Stimulated activated CD8-positive, alpha-beta memory T cell treated with anti-CD3 and anti-CD28 coated beads, Interleukin-15, amount 100 ng/mL, for 48 hours (primary cell): ENCODE data around the gene VDAC2.
"Not testable (repeated sequence)": the region's sequence is repeated elsewhere in the genome, so short reads cannot be mapped to it uniquely, and the experiment has no call there.

Source experiments
- DNase-seq, 2 donors: peaks; one replicate each; pipeline ENCODE4 v3.0.0-alpha.2; 2020; ENCODE audit warnings: low read depth in 2 of 2

Gene VDAC2, protein sequence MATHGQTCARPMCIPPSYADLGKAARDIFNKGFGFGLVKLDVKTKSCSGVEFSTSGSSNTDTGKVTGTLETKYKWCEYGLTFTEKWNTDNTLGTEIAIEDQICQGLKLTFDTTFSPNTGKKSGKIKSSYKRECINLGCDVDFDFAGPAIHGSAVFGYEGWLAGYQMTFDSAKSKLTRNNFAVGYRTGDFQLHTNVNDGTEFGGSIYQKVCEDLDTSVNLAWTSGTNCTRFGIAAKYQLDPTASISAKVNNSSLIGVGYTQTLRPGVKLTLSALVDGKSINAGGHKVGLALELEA

DNA sequence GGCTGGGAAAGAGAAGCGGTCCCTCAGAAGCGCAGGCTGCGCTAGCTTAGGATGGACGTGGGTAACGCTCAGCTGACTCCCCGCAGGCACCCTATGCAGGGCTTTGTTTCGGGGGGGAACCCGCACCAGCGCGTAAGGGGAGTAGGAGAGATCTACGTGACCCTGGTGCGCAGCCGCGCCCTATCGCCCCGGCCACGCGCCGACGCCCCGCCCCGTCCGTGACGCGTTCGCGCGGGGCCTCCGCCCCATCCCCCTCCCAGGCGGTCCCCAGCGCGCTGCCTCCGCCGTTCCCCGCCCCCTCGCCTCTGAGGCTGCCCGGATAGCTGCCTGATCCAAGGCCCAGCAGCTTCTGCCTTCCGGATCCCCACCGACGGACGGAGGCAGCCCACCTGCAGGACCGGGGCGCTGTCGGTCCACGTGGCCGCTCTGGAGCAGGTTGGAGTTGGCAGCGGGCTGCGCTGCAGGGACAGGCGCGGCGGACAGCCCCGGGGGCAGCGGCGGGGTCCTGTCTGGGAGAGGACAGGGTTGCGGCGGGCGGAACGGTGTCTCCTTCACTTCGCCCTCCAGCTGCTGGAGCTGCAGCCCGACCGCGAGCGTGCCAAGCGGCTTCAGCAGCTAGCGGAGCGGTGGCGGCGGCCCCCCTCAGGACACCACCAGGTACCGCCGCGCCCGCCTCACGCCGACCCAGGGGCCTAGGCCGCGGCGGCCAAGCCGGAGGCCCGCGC is at the start of gene VDAC2:
VDAC2 (plus strand) TSS at position 515 of the 725 bp plus-strand sequence. CDS start 363 bp downstream, outside the sequence.
- peak; percentile 91 for DNase-seq

DNA sequence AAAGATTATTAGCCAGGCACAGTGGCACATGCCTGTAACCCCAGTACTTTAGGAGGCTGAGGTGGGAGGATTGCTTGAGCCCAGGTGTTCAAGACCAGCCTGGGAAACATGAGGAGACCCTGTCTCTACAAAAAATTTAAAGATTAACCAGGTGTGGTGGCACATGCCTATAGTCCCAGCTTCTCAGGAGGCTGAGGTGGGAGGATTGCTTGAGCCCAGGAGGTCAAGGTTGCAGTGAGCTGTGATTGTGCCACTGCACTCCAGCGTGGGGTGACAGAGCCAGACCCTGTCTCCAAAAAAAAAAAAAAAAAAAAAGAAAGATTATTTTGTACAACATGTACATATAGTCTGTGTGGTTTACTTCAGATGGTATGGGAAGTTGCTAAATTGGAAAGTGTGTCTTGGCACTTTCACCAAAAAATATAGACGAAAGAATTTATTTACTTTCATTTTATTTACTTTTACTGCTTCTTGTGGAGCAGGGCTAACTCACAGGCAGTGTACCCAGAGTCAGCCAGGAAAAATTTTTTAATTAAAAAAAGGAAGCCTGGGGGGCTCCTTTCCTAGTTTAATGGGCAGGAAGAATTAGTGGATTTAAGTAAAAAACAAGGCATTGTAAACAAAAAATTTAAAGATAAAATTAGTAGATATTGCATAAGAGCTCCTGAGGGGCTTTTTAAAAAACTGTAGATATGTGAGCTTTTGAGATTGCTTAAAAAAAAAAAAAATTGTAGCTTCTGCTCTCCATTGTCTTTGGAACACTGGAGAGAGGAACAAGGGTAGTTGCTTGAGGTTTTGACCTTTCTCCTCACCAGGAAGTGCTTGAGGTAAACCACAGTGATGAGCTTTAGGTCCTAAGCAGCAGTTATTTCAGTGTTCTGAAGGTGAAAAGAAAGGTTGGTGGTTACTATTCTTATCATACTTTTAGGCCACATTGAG is 44.6 kb upstream of the VDAC2 start:
- no peak for DNase-seq

DNA sequence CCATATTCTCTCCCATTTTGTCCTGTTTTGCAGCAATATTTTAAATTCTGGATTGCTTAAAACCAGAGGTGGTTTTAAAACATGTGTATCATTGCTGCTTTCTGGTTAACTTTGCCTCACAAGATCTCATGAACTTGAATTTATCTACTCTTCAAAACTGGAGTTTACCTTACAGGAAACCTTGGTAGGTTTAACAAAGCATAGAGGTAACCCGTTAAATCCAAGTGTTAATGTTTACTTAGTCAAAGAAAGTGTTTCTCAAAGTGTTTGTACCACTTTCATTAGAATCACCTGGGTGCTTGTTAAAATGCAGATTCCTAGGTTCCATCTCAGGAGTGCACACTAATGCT is 44.0 kb upstream of the VDAC2 start:
- DNase-seq, result no peak

DNA sequence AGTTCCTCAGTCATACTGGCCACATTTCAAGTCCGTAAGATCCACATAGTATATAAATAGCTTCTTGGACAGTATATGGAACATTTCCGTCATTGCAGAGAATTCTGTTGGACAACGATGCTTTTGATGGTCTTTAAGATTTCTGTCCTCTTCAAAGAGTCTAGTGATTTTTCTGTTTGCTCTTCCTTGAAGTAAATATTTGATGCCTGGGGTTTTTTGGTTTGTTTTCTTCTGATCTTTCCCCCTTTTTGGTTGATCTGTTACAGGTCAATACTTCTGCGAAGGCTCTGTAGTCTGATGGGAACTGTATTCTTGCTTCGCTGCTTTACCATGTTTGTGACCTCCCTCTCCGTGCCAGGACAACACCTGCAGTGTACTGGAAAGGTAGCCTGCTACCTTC is 42.3 kb upstream of the VDAC2 start:
- no peak for DNase-seq

DNA sequence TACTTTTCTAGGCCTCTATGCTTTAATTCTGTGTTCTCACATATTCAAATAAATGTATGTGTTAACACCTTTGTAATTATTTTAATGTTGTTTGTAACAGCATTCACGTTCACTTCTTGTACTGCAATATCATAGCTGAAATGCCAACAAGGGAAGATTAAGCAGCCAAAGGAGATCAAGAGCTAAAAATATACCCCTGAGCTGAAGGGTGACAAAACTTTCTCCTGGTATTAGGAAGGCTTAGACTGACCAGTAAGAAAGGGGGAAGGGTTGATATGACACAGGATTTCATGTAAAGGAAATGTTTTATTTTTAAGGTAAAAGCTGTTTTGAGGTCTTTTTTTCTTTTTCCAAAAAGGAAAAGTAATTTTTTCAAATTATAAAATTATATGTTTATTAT is 40.4 kb upstream of the VDAC2 start:
- no peak for DNase-seq

DNA sequence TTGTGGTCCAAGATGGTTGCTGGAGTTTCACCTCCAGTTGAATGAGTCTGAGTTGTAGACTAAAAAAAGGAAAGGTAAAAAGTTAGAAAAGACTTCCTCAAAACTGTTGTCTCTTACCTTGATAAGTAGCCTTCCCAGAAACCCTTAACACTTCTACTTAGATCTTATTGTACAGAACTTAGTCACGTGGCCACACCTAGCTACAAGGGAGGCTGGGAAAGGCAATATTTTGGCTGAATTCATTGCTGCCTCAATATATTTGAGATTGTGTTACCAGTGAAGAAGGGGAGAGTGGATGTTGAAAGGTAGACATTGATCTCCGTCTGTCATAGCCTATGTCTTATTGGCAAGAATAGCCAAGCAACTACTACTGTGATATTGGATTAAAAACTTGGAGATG is 35.5 kb upstream of the VDAC2 start:
- no peak for DNase-seq

DNA sequence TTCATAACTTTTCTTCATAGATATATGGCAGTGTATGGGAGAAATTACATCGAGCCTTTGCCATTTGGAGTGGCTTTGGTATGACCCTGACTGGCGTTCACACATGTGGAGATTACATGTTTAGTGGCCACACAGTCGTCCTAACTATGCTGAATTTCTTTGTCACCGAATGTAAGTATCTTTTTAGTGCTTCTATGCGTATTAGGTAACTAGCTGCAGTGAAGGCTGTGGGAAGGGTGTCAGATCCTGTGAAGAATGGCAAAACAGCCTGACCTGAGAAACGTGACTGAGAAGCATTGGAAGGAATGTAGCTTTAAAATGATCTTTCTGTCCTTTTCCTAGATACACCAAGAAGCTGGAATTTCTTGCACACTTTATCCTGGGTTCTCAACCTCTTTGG is 34.5 kb upstream of the VDAC2 start:
- no peak for DNase-seq

DNA sequence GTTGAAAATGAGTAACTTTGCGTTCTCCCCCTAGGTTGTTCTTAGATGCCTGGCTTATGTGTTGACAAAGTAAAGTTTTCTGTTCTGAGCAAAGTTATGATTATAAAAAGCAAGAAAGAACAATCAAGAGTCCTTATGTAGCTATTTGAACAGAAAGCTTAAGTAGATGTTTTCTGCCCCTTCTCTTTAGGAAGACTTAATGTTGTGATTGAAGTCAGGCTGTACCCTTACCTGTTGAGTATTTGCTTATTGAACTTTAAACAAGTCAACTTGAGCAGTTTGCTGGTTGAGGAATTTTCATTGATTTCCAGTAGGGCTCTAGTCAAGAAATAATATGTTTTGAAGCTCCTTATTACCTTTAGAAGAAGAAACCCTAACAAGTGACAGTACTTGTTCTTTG is 33.9 kb upstream of the VDAC2 start:
- DNase-seq, result no peak

DNA sequence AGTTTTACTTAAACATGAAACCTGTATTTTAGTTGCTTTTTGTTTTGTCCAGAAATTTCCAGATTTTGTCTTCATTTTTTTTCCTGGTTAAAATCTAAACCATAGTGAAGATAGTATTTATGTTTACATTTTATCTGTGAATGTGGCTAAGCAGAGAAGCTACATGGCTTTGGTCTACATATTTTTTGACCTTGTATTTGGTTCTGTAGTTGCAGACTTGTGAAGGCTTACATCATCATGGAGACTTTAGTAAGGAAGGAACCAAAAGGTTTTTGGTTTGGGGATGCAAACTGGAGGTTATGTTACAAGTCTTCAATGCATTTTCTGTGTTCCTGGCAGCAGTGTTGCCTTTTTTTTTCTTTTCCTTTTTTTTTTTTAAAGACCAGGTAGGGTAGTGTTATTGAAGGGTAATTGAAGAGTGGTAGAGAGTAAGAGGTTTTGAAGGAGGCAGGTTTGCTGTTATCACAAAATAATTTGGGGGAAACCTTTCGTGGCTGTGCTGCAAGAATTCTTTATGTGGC is 30.9 kb upstream of the VDAC2 start:
- DNase-seq, result no peak

DNA sequence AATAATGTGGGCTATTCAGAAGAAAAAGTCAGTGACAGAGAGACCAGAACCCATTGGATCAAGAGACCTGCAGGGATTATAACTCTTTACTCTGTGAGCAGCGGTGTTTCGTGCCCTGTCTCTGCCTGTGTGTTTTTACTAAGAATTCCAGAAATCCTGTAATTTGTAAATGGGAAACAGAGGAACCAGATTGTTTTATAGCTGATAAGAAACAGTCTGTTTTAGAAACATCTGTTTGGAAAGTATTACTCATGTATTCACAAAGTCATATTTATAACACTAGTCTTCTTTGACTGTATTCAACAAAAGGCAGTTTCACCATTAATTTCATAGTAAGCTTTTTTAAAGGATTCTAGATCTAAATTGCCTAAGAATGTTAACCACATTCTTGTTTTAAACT is 30.0 kb upstream of the VDAC2 start:
- DNase-seq, result no peak

DNA sequence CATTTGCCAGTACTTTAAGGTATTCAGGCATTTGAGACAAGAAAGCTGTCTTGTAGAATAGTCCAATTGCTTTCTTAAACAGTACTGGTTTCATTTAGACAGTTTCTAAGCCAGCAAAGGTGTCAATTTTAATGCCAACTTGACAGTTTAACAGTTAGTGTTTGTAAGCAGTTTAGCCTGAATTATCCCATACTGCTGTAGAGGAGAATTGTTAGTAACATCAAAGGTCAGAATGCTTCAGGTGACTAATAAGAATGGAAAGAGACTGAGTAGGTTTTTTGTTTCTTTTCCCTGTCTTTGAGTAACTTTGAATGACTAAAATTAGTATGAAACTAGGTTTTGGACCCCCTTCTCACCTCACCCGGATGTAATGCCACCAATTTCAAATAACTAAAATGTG is 29.5 kb upstream of the VDAC2 start:
- DNase-seq, result no peak

DNA sequence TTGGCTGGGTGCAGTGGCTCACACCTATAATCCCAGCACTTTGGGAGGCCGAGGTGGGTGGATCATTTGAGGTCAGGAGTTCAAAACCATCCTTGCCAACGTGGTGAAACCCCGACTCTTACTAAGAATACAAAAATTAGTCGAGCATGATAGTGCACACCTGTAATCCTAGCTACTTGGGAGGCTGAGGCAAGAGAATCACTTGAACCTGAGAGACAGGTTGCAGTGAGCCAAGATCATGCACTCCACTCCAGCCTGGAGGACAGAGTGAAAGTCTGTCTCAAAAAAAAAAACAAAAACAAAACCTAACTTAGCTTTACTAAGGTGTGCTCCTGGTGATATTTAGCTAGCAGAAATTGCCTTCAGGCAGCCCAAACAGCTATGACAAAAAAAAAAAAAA is 24.3 kb upstream of the VDAC2 start:
- no peak for DNase-seq

DNA sequence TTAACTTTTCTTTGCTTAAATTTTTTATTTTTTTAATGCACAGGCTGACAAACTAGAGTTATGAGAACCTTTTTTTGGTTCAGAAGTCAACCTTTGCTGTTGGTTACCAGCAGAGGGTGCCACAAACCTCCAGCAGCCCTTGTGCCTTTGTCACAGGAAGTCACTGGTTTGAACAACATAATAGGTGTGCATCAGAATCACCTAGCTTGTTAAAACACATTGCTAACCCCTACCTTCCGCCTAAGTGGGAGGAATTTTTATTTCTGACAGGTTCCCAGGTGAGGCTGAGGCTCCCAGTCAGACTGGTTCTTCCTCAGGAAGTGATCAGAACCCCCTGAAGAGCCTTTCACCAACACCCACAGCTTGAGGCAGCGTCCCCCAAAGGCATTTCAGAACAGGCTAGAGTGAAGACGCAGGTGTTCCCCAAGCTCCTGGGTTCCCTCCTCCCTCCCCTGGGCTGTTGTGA is 22.6 kb upstream of the VDAC2 start:
- DNase-seq, result peak in 1 of 2 donors; percentile 38

DNA sequence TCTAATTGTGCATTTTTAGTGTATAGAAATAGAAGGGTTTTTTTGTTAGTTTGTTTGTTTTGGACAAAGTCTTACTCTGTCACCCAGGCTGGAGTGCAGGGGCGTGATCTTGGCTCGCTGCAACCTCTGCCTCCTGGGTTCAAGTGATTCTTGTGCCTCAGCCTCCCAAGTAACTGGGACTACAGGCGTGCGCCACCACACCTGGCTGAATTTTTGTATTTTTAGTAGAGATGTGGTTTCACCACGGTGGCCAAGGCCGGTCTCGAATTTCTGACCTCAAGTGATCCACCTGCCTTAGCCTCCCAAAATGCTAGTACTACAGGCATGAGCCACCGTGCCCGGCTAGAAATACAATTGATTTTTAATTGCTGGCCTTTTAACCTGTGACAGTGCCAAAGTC is 22.1 kb upstream of the VDAC2 start:
- not testable (repeated sequence) for DNase-seq

DNA sequence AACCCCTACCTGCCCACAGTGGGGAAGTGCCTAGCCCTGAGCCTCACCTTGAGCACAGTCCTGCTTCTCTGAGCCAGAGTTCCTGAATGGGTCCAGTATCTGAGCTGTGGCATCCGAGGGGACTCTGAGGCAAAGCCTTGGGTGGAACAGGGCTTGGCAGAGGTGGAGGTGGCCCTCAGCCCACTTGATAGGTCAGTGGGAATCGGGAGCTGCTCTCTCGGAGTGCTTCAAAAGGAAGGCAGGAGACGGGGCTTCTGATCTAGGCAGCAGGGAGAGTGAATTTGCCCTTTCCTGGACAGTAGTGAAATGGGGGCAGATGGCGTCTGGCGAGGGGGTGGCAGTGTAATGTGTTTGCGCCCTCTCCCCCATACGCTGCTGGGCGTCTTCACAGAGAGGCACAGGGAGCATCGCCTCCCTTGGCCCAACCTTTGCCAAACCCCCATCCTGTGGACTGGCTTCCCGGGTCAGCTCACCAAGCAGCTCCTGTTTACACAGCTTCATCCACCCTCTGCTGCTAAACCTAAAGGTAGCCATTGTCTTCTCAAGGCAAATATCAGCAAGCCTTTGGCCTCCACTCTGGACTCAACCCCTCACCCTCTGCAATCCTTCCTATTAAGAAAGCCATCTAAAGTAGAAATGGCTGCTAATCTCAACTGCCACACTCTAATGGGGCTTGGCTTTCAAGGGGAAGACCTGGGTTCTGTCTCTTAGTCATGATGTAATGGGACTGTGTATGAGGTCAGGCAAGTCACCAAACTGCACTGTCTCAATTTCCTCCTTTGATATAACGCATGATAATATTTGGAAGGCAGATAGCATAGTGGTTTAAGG is 21.1 kb upstream of the VDAC2 start:
- DNase-seq, result no peak

DNA sequence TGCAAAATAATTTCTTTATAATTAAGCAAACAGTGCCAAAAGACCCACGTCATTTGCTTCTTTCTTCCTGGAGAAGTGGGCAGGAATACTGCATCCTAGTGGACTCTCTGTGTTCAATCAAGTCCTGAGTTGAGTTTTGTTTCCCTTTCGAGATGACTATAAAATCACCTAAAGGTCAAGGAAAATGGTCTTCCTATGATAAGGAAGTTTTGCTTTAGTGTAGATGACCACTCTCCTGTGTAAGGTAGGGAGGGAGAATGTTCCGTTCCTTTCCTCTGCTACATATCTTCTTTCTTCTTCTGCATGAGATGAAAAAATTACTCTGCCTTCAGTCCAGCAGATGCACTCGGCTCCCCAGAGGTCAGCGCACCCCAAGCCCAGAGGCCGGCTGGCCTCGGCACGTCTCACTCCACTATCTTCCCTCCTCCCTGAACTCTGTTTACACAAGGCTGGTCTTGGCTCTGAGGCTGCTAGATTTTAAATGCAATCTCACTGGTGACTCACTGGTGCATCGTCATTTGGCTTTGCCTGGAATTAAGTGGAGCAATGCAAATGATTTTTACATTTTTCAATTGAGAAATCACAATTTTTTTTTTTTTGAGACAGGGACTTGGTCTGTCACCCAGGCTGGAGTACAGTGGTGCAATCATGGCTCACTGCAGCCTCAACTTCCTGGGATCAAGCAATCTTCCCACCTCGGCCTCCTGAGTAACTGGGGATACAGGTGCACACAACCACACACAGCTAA is 18.6 kb upstream of the VDAC2 start:
- DNase-seq, result no peak

DNA sequence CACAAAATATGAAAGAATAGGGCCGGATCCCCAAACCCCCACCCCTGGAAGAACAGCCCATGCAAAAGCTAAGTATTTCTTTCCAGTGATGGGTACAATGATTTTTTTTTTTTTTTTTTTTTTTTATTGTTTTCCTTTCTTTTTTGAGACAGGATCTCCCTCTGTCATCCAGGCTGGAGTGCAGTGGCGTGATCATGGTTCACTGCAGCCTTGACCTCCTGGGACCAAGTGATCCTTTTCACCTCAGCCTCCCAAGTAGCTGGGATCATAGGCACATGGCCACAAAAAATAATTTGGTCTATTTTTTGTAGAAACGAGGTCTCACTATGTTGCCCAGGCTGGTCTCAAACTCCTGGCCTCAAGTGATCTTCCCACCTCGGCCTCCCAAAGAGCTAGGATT is 16.0 kb upstream of the VDAC2 start:
- not testable (repeated sequence) for DNase-seq

DNA sequence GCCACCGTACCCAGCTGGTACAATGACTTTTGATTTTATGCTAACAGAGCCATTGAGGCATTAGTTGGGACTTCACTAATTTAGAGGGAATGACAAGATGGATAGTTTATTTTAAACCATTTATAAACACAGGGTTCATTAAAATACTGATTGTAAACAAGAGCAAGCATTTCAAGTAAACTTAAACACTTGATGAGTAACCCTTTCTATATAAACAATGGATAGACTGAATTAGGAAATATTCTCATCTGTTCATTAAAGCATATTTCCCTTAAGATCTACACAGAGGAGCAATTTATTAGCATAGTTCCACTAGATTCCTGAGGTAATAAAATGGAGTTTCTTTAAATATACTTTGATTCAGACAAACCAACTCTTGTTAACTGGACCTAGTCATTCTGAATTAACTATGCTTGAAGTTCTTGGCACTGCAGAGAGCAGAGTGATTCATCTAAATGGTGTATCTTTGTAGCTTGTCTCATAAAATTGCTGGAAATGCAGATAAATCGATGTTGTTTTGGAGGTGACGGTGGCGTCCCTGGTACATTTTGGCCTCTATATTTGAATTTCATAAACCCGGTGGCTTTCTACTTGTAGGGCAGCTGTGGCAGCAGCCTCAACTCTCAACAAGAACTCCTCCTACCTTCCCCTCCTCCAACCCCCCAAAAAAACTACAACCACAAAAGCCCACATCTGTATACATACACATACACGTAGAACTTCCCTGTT is 15.4 kb upstream of the VDAC2 start:
- DNase-seq, result no peak

DNA sequence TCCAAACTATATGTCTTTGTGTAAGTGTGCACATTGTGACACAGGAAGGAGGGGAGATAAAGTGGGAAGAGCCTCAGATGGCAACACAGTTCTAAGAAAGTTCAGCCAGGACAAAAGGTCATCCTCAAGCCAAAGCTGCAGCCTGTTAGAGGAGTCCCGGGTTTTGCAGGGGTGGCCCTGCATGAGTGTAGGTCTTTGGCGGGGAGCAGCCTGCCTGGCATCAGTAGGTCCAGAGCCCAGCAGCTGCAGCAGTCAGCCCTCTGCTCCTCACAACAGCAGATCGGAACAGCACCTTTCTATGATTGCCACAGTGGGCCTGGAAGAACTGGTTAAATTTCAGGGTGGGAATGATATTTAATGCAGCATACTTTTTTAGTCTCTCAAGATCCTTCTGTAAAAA is 13.5 kb upstream of the VDAC2 start:
- DNase-seq, result no peak

DNA sequence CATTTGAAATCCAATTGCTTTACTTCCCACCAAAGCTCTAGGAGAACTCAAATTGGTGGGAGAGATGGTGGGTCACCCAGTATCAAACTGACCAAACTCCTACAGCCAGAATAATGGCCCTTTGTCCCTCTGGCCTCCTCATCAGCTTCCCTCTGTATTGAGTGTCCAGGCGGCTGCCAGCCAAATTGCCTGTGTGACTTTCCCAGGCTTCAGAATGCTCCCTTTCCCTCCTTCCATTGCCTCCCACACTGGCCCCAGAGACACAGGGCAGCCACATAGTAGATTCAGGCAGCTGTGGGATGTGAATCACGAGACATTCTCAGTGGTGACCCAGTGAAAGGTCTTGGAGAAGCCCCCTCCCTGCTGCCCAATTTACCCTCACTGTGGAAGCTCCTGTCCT is 12.7 kb upstream of the VDAC2 start:
- no peak for DNase-seq
